A673 (cell line): ENCODE measurements around the gene ABHD6.
A peak's percentile ranks its signal among the peaks of the same experiment; 100 is the strongest.

Experiments
- EZH2 ChIP-seq: fragments of 200-600 bp; sonication (generic); IDR thresholded peaks from 2 replicates; pipeline ENCODE4 v1.6.1; 2017; ENCODE audit warnings: borderline replicate concordance, low read depth, mild to moderate bottlenecking, mixed read lengths, antibody characterized with exemption, low read length; ENCODE audit not compliant: poor library complexity, severe bottlenecking
- TF ChIP-seq, protein P1 (sequence below): fragments of 300-800, 200-600 bp; sonication (generic); conservative IDR thresholded peaks from 2 replicates; pipeline ENCODE4 v1.5.1; 2017; ENCODE audit warnings: low read depth, mild to moderate bottlenecking, antibody characterized with exemption, low read length, moderate library complexity, mixed read lengths

DNA sequence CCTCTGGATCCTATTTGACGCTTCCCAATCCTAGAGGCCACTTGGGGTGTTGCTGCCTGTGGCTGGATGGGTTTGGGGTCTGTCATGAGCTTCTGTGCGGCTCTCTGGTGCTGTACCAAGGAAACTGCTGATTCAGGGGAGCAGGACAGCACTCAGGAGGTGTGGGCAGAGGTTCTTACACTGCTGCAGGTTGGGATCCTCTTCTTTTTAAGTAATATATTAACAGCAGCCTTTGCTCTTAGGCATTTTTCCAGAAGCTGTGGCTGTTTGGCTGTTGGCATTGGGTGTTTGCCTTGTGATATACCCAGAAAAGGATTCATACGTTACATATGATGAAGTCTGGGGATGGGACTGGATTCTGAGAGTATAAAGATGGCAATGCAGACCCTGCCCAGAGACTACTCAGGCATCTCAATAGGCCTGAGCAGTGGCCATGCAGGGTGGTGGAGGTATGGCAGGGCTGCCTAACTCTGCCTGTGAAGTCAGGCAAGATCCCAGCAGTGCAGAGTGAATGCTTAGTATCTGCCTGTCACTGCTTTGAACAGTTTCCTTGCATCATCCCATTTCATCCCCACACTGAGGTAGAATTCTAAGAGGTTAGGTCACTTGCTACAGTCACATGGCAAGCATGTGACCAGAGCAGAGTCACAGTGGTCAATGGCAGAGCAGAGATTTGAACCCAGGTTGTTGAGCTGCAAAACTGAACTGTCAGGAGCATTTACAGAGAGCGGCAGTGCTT, 3.9 kb downstream of the ABHD6 start:
- TF ChIP-seq, protein P1, sequence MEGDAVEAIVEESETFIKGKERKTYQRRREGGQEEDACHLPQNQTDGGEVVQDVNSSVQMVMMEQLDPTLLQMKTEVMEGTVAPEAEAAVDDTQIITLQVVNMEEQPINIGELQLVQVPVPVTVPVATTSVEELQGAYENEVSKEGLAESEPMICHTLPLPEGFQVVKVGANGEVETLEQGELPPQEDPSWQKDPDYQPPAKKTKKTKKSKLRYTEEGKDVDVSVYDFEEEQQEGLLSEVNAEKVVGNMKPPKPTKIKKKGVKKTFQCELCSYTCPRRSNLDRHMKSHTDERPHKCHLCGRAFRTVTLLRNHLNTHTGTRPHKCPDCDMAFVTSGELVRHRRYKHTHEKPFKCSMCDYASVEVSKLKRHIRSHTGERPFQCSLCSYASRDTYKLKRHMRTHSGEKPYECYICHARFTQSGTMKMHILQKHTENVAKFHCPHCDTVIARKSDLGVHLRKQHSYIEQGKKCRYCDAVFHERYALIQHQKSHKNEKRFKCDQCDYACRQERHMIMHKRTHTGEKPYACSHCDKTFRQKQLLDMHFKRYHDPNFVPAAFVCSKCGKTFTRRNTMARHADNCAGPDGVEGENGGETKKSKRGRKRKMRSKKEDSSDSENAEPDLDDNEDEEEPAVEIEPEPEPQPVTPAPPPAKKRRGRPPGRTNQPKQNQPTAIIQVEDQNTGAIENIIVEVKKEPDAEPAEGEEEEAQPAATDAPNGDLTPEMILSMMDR: 0 out of 2 replicates have a peak, but pooled peaks have one; percentile 13
- TF ChIP-seq EZH2: no peak
